ENCODE results near the gene MAPK8IP2.

MAPK8IP2 gene

GRCh38 chr22:50576070-50576469 lies 24.5 kb upstream of the MAPK8IP2 start:
- no peak for DNase-seq

GRCh38 chr22:50576806-50577696 lies 23.5 kb upstream of the MAPK8IP2 start:
- DNase-seq, result no peak

GRCh38 chr22:50577697-50577986 lies 23.0 kb upstream of the MAPK8IP2 start:
- no peak for DNase-seq

GRCh38 chr22:50577987-50578775 lies 22.4 kb upstream of the MAPK8IP2 start, which contains the start of gene CPT1B:
TSS of gene CPT1B (minus strand) at chr22:50578427. CDS start at chr22:50577915, 512 bp downstream.
- DNase-seq, result no peak

- DNase-seq, result no peak
These were observed 21.8 kb upstream of the MAPK8IP2 start for GRCh38 chr22:50578776-50579310.

GRCh38 chr22:50579752-50580151 lies 20.8 kb upstream of the MAPK8IP2 start:
- no peak for DNase-seq

- DNase-seq, result no peak
These were observed 19.3 kb upstream of the MAPK8IP2 start for GRCh38 chr22:50581031-50581949.

GRCh38 chr22:50581950-50582492 lies 18.6 kb upstream of the MAPK8IP2 start:
- peak; percentile 19 to 26 for DNase-seq

GRCh38 chr22:50582493-50583293 lies 17.9 kb upstream of the MAPK8IP2 start, which contains the start of gene CHKB:
TSS of gene CHKB (minus strand) at chr22:50582849. CDS start at chr22:50582781, 68 bp downstream.
- DNase-seq, result peak; percentile 96 to 97

GRCh38 chr22:50583294-50583861 lies 17.2 kb upstream of the MAPK8IP2 start:
- DNase-seq, result no peak

- DNase-seq, result no peak
These were observed 16.2 kb upstream of the MAPK8IP2 start for GRCh38 chr22:50584106-50585096.

GRCh38 chr22:50585238-50585637 lies 15.4 kb upstream of the MAPK8IP2 start:
- DNase-seq, result no peak

GRCh38 chr22:50585781-50586180 lies 14.8 kb upstream of the MAPK8IP2 start:
- DNase-seq, result no peak

GRCh38 chr22:50586416-50586815 lies 14.2 kb upstream of the MAPK8IP2 start:
- no peak for DNase-seq

- DNase-seq, result no peak
These were observed 13.2 kb upstream of the MAPK8IP2 start for GRCh38 chr22:50587407-50587806.

- no peak for DNase-seq
These were observed 5.4 kb upstream of the MAPK8IP2 start for GRCh38 chr22:50595189-50595588.

- DNase-seq, result no peak
These were observed 3.5 kb upstream of the MAPK8IP2 start for GRCh38 chr22:50597097-50597496.

- DNase-seq, result peak; percentile 48 to 62
These were observed 657 bp upstream of the MAPK8IP2 start for GRCh38 chr22:50599816-50600455.
